Myocyte (in vitro differentiated cells): Measurements from ENCODE around the gene PBXIP1. TPM values are rescaled to one million over a fixed set of nuclear protein-coding genes. Genes with fewer than 3 reads are reported as not detected.
"Not testable (repeated sequence)": the region's sequence is repeated elsewhere in the genome, so short reads cannot be mapped to it uniquely, and the experiment has no call there.

Experiments used
- DNase-seq: peaks from one replicate; pipeline ENCODE4 v3.0.0-alpha.2; 2012; ENCODE audit warnings: low read depth
- total RNA-seq: library from RNA; depleted of rRNA; stranded (reverse); fragments of >200 nt; gene quantifications from 2 replicates; pipeline ENCODE4 v1.2.3, GENCODE V29; 2014

The PBXIP1 gene
- total RNA-seq, 1 donor from 2014 or later: 535 TPM

DNA sequence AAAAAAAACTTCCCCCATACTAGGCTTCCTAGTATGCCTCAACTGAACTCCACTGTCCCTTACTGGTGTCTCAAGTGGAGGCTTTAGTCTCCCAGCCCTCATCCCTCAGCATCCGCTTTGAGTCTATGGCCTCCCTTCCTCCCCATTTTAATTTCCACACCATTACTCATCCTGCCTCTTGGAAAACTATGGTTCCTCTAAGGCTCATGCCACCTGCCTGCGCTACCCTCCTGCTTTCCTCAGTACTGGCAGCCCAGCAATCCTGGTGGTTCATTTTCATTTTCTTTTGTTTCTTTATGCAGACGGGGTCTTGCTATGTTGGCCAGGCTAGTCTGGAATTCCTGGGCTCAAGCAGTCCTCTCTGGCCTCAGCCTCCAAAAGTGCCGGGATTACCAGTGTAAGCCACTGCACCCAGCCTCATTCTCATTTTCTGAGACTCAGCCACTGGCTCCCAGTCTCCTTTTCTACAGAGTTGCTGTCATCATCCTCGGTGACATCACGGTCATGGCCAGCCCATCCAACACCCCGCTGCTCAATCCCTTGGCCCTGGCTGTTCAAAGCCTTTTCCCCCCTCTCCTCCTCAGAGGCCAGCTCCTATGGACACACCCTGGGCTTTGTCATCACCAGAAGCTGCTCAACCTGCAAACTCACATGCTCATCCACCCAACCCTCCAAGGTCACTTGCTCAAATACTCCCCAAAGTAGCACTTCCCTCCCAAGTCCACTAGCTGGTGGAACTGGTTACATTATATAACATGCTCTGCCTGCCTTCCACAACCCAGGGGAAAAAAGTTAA, 17.1 kb downstream of the PBXIP1 start:
- no peak for DNase-seq

DNA sequence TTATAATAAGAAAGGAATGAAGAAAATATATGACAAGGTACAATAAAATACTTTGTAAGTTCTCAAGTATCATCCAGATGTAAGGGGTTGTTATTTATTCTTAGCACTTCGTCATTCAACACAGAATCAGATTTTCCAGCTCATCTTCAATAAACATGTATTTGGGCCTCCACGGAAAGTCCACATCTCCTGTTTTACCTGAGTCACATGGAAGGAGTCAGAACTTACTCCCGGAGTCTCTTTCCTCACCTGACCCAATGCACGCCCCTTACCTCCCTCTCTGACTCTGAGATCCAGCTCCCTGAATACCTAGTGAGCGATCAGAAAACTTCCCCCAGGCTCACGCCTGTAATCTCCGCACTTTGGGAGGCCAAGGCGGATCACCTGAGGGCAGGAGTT, 17.9 kb downstream of the PBXIP1 start:
- DNase-seq: no peak

DNA sequence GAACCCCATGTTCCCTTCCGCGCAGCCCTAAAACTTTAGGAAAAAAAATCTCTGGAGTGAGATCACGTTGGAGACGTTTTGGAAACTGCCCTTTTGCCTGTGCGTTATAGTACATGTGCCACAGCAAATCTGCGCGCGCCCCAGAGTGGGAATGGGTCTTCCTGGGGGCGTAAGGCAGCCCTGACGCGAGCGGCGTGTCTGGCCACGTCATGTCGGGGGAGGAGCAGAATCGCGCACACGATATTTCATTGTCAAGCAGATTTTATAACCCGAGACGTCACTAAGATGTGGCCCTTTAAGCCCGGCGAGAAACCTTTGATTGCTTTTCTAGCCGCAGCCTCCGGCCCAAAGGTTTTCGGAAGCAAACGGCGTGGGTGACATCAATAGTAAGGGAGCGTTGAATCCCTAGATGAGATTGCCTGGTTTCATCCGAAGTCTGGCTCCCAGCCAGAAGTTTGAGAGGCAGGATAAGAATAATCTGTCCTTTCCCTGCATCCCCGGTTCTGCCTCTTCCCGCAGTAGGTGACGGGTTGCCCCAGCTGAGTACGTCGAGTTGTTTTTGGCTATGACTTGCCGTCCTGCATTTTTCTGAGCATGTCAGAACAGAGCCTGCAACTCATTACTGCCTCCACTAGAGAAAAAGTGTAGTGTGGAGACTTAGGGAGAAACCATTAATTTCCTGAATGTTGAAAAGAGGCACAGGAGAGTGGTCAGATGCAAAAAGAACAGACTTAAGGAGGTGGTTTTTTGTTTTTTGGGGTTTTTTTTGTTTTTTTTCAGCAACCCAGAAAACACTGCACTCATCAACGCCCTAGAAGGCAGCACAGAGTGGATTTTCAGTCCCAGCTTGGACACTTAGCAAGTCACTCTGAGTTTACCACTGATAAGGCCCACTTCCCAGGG, 18.6 kb downstream of the PBXIP1 start:
- DNase-seq: peak; percentile 95

DNA sequence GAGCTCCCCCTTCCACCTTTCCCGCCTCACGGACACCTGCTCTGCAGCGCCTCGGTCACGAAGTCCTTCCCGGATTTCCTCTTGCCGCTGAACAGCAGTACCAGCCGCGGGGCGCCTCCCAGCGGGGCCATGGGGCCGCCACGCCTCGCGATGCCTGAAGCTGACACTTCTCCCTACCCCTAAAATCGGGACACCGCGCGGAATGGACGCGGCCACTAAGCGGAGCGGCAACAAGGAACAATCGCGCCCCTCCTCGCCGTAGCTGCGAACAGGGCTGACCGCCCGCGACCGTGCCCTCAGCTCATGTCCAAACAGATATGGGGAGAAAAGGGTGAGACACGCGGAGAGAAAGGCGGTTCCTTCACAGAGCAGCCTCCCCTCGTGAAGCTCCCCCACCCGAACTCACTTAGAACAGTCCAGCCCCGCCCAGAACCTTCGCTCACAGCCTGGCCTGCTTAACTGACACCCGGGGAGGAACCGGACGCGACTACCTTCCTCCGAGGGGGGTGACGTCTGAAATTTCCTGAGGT, 19.3 kb downstream of the PBXIP1 start, which contains the start of gene PMVK:
Gene PMVK, minus strand, starts transcription at position 165 of the 530 bp plus-strand sequence. Its CDS starts 34 bp downstream, at position 131.
- DNase-seq: peak; percentile 98

DNA sequence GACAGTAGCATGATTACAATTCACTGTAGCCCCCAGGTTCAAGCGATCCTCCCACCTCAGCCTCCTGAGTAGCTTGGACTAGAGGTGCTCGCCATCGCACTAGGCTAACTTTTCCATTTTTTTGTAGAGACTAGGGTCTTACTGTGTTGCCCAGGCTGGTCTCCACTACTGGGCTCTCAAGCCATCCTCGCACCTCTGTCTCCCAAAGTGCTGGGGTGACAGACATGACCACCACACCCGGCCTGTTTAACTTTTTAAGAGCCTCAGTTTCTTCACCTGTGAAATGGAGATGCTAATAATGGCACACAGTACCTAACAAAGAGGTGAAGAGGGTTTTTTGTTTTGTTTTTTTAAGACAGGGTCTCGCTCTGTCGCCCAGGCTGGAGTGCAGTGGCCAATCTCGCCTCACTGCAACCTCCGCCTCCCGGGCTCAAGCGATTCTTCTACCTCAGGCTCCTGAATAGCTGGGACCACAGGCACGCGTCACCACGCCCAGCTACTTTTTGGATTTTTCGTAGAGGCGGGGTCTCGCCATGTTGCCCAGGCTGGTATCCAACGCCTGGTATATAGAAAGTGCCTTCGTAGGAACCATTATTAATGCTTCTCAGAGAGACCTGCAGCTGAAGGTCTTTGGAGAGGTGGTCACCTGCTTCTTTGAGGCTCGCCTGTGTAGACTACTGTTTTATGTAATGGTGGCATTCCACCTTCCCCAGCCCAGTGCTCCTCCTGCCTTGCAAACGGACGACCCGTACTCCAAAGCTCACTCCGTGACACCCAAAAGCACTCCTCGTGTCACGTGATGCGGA, 19.9 kb downstream of the PBXIP1 start:
- no peak for DNase-seq

DNA sequence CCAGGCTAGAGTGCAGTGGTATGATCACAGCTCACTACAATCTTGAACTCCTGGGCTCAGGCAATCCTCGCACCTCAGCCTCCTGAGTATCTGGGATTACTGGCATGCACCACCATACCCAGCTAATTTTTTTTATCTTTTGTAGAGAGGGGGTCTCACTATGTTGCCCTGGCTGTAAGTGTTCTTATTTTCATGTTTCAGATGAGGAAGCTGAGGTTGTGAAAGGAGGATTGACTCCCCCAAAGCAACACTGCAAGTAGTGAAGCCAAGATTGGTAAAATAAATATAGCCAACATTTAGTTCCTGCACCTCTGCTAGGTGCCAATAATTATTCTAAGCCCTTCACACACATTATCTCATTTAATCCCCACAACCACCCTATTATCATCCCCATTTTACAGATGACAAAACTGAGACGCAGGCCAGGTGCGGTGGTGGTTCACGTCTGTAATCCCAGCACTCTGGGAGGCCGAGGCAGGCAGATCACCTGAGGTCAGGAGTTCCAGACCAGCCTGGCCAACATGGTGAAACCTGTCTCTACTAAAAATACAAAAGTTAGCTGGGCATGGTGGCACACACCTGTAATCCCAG, 21.4 kb downstream of the PBXIP1 start:
- DNase-seq: no peak

DNA sequence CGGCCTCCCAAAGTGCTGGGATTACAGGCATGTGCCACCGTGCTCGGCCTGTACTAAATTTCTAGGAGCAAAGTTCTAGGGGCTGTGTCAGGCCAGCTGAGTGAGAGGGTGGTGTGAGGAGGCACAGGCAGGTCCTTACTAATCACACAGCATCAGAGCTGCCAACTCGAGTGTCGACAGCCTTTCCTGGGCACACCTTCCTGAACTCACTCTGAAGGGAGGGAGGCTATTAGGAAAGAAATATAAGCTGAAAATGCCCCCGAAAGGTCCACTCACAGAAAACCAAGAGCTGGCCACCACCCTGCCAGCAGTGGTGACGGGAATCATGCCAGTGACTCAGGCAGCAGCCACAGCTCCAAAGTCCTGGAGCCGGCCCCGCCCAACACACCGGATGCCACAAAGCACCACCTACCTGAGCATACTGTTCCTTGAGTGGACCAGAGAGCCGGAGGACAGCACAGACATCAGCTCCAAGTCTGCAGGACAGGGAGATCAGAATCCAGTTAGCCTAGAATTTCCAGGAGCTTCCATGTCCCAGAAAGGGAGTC, 23.9 kb downstream of the PBXIP1 start:
- DNase-seq: peak; percentile 31

DNA sequence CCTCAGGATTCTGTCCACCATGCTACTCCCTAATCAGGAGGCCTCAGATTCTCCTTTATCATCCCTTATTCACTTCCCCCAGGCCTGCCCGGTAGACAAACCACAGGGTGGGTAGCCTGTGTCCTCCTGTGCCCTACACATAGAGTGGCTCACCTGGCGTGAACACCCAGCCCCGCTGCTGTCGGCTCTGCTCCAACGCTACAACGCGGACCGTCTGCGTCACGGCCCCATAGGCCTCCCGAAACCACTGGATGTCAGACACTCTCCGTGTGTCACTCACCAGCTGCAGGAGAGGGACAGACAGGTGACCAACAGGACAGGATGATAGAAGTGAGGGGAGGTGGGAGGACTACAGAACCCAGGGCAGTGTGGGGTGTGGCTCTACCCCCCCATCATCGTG, 29.7 kb downstream of the PBXIP1 start:
- no peak for DNase-seq

DNA sequence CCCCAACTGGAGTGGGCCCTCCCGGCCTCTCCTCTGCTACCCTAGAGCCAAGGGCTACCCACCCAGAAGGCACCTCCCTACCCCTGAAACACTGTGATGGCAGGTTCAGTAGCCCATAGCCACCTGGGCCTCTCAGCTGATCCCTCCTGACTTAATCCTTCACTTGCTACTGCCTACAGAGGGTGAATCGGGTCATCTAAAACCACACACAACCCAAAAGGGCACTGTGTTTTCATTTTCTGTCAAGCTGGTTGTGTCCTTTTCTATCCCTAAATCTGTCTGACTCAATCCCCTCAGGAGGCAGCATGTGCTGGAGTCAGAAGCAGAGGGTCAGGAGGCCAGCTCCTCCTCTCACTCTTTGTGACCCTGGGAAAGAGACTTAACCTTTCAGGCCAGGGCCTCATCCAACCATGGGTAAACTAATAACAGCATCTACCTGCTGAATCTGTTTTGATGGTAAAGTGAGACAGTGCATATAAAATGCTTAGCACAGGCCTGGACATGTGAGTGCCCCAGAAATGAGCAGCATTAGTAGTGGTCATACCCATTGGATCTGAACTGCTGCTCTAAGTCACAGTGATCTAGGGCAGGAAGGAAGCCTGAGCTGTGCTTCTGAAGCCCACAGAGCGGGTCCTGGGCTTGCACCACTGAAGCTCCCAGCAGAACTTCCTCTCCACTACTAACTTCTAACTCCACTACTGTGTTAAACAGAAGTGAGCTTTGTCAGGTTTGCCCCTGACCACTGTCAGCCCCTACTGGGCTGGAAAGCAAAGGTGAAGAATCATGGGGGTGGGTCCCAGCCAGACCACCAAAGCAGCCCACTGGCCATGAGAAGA, 30.3 kb downstream of the PBXIP1 start:
- DNase-seq: no peak

DNA sequence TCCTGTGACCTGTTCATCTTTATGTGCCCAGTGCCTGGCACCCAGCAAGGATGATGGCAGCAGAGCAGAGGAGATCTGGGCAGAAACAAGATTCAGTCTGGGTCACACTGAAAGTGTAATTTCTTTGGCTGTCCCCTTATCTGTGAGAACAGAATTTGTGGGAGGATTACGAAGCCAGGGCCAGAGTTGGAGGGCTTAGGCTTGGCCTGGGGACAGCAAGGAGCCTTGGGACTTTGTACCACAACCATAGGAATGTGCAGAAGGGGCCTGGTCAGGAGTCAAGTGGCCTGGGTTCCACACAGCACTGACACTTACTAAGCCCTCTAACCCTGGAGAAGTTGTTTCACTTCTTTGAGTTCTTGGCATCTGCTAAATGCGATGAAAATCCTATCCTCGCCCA, 32.2 kb downstream of the PBXIP1 start:
- DNase-seq: no peak

DNA sequence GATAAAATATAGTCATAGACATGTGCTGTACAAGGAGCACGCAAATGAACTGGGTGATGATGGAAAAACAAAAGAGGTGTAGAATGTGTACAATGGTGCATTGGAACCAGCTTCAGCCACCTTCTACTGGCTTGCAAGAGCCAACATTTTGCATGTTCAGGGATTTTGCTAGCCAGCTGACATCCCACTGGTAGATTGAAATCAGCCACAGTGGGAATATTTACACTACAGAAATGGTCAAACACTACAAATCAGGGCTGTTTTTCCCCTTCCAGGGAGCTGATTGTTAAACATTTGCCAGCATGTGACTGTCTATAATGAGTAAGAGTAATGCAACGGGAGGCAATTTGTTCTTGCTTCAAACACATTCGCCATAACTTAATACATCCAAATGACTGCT, 42.6 kb downstream of the PBXIP1 start:
- DNase-seq: no peak

DNA sequence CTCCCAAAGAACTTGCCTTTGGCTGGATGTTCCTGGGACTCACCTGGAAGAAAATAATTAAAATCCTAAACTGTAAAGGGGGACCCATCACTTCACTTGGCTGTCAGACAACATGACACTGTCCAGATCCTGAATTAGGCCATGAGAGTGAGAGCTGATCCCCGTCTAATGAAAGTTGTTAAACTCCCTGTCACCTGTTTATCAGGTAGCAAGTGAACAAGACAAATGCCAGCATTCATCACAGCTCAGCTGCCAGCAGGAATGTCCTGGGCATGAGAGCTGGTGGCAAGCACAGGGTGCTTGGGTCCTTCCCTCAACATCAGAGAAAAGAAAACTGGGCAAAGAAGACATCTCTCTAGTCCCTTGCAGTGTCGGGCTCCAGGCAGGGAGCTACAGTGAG, 43.1 kb downstream of the PBXIP1 start:
- no peak for DNase-seq

DNA sequence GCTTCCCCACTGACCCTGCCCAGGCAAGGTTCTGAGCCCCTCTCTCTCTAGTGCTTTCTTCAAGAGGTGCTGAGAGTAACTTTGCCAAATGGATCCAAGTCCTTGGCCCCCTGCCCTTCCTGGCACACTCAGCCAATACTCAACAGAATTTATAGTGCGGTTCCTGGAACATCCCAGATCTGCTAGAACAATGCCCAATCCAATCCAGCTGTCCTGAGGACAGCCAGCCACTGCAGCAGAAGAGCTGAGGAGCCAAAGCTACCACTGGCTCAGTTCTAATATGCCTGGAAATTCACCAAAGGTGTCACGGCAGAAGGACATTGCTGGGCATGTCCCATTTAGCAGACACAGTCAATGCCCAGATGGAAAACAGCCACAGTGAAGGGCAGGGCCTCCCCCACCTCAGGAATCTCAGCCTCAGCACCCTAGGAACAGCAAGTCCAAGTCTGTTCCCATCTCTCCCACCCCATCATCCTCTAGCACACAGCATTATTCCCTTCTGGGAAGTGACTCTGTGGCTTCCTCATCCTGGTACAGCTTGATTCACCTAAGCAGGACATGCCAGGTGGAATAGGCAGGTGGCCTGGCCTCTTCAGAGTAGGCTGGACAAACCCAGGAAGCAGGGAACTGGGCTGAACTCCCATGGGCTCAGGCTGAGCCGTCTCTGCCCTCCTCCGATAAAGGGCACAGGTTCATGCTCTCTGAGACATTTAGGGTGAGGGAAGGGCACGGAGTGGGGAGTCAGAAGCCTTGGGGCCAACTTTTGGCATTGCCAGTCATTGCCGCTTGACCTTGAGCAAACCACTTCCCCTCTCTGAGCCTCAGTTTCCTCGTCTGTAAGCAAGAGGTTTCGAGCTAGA, 44.0 kb downstream of the PBXIP1 start:
- no peak for DNase-seq

DNA sequence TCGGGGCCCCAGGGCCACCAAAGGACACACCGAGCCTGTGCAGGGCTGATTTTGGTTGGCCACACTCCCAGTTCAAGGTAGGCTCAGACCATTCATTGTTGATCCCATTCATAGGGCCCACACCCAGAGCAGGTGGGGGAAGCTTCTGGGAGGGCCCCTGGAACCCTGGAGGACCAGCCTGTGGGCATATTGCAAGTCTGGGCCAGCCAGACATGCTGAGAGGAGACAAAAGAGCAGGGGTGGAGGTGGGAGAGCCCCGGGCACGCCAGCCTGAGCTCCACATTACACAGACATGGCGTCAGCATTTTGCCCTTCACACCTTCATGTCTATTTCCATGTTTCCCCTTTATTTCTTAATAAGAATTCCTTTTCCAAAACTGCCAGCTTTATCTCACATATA, 45.0 kb downstream of the PBXIP1 start:
- DNase-seq: no peak

DNA sequence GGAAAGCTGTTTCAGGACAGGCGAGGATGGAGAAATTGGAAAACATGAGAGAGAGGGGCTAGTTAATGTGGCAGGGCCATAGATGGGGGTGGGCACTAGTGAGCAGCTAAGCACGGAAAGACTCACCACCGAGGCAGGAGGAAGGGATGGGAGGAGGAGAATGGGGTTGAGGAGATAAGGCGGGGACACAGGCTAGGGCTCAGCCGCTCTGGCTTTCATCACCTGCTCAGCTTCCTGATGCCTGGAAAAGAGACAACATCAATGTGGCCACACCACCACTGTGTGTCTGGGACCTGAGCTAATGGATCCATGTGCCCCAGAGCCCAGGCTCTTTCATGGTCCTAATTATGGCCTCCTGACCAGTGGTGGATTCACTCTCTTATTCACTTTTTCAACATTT, 47.0 kb downstream of the PBXIP1 start:
- DNase-seq: no peak

DNA sequence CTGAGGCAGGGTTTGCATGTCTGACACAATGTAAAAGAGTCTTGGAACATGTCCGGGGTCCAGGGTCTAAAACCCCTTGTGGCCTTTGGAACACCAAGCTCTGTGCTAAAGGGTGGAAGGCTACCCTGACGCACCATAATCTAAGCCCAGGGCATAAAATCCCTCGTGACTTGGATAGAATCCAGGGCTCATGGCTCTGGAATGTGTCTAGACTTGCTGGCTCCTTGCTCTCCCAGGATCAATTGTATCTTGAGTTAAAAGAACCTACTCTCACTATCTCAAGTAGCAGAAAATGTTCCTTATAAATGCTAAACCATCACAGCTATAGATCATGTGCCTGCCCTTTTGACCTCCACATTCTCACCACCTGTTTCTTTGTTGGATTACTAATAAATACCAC, 47.8 kb downstream of the PBXIP1 start:
- not testable (repeated sequence) for DNase-seq

DNA sequence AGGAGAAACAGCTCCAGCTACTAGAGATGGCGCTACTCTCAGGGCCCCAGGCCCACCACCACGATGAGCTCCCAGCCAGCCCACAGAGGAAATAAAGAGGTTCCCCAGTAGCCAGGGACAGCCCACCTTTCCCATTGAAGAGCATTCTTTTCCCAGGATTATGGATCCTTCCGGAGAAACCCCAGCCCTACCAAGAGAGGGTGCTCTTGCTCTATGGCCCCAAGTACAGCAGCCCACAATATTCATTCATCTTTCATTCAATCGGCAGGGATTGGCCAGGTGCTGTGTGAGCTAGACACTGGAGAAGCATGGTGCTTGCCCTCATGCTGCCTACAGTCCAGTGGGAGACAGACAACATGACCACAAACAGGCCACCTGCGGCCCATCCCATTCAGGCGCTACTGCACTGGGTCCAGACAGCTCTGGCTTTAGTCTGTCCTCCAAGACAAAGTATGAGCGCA, 49.2 kb downstream of the PBXIP1 start:
- DNase-seq: peak; percentile 29

DNA sequence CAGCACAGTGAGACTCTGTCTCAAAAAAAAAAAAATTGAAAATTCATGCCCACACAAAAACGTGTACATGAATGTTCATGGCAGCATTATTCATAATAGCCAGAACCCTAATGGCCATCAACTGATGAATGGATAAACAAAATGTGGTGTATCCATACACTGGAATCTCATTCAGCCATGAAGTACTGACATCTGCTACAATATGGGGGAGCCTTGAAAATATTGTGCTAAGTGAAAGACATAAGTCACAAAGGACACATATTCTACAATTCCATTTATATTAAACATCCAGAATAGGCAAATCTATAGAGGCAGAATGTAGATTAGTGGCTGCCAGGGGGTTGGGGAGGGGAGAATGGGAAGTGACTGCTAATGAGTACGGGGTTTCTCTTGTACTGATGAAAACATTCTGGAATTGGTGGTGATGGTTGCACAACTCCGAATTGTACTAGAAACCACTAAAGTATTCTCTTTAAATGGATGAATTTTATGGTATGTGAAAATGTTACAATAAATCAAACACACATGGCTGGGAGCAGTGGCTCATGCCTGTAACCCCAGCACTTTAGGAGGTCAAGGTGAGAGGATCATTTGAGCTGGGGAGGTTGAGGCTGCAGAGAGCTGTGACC, 52.8 kb downstream of the PBXIP1 start:
- no peak for DNase-seq
